ENCODE measurements around the gene MTREX.

The MTREX gene

DNA sequence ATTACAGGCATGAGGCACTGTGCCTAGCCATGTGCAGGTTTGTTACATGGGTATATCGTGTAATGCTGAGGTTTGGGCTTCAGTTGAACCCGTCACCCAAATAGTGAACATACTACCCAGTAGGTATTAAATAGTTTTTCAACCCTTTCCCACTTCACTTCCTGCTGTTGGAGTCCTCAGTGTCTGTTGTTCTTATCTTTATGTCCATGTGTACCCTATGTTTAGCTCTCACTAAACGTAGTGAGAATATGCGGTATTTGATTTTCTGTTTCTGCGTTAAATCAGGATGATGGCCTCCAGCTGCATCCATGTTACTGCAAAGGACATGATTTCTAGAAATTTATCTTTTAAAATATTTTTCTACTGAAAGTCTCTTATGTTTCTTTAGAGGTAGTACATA lies 17.8 kb downstream of the MTREX start:
- peaks cover 73% of the 10 kb centered on the region for H3K79me2 ChIP-seq (ENCODE audit: control insufficient read depth, low read length)
- no peak overlapping the region for H3K4me3 ChIP-seq (ENCODE audit: low read length)
- H3K9me3 ChIP-seq (ENCODE audit: control insufficient read depth, insufficient read depth, low read length), result no peaks in the 10 kb centered on the region
- no peaks in the 10 kb centered on the region for H3K9me2 ChIP-seq (replicated peaks; ENCODE audit: control insufficient read depth, low read length)
- peaks cover 77% of the 10 kb centered on the region for H3K36me3 ChIP-seq (ENCODE audit: control insufficient read depth, low read length)
- H3K4me1 ChIP-seq (ENCODE audit: control insufficient read depth, low read length), result no peaks in the 10 kb centered on the region
- peaks cover 2% of the 10 kb centered on the region; the same call in 1 of the 2 replicates for H4K20me1 ChIP-seq (ENCODE audit: control insufficient read depth, insufficient read depth, low read depth, low read length)
- H3K27ac ChIP-seq (ENCODE audit: low read depth, low read length), result no peak overlapping the region
- H3F3A ChIP-seq (ENCODE audit: control insufficient read depth, insufficient read depth), result peaks cover 21% of the 10 kb centered on the region
- no peak for TF ChIP-seq CTCF (IDR thresholded peaks at IDR 0.05; ENCODE audit: low read depth, low read length, poor library complexity, severe bottlenecking)
- no peak for TF ChIP-seq EZH2phosphoT487 (IDR thresholded peaks at IDR 0.05; ENCODE audit: borderline replicate concordance, low read length)
- no peak overlapping the region for H3K4me2 ChIP-seq (ENCODE audit: low read length)
- H3K27me3 ChIP-seq (ENCODE audit: control insufficient read depth, low read length), result no peaks in the 10 kb centered on the region

DNA sequence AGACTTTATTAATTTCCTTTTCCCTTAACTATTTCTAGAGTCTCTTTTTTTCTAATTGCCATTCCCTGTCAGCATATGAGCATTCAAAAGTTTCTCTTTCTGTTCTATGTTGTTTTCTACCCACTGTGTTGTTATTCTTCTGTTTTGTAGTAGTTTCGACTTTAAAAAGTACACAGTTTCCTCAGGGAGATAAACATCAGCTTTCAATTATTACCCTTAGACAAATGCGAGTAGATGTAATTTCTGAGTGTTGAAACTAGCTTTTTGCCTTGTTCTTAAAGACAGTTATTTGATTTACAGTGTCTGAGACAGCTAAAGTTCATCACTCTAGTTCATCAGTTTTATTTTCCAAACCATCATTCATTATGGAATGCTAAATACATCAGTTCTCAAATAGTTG lies 19.5 kb downstream of the MTREX start:
- Histone ChIP-seq H4K20me1 (ENCODE audit: control insufficient read depth, insufficient read depth, low read depth, low read length) (no peaks in the 10 kb centered on the region), H3K27me3 (ENCODE audit: control insufficient read depth, low read length) (no peaks in the 10 kb centered on the region), H3K9me3 (ENCODE audit: control insufficient read depth, insufficient read depth, low read length) (no peaks in the 10 kb centered on the region), H3K9me2 (replicated peaks; ENCODE audit: control insufficient read depth, low read length) (no peaks in the 10 kb centered on the region), H3K4me1 (ENCODE audit: control insufficient read depth, low read length) (no peaks in the 10 kb centered on the region), H3K27ac (ENCODE audit: low read depth, low read length) (no peak overlapping the region), H3K4me3 (ENCODE audit: low read length) (no peak overlapping the region), H3K79me2 (ENCODE audit: control insufficient read depth, low read length) (peaks cover 72% of the 10 kb centered on the region), H3K4me2 (ENCODE audit: low read length) (no peak overlapping the region), H3F3A (ENCODE audit: control insufficient read depth, insufficient read depth) (peaks cover 13% of the 10 kb centered on the region; the same call in 1 of the 2 replicates), H3K36me3 (ENCODE audit: control insufficient read depth, low read length) (peaks cover 88% of the 10 kb centered on the region)
- no peak for TF ChIP-seq CTCF (IDR thresholded peaks at IDR 0.05; ENCODE audit: low read depth, low read length, poor library complexity, severe bottlenecking)

DNA sequence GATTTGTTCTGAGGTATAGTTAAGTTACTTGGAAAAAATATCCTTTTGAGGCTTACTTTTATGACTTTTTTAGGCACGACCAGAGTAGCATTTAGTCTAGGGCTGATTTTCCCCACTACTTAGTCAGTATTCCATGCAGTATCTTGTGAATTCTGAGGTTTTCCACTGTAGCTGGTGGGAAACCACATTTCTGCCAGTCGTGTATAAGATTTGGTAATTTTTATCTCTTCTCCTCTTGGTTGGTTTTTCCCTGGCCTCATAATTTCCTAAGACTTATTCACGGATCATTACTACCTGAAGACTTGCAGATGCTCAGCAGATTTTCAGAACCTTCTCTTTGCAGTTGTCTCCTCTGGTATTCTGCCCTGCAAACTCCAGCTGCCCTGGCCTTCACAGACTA lies 23.5 kb downstream of the MTREX start:
- no peaks in the 10 kb centered on the region for H4K20me1 ChIP-seq (ENCODE audit: control insufficient read depth, insufficient read depth, low read depth, low read length)
- H3K79me2 ChIP-seq (ENCODE audit: control insufficient read depth, low read length), result peaks cover 79% of the 10 kb centered on the region
- no peak overlapping the region for H3K27ac ChIP-seq (ENCODE audit: low read depth, low read length)
- peaks cover 92% of the 10 kb centered on the region for H3K36me3 ChIP-seq (ENCODE audit: control insufficient read depth, low read length)
- H3K9me3 ChIP-seq (ENCODE audit: control insufficient read depth, insufficient read depth, low read length), result no peaks in the 10 kb centered on the region
- H3K4me1 ChIP-seq (ENCODE audit: control insufficient read depth, low read length), result no peaks in the 10 kb centered on the region
- H3K27me3 ChIP-seq (ENCODE audit: control insufficient read depth, low read length), result no peaks in the 10 kb centered on the region
- TF ChIP-seq CTCF (IDR thresholded peaks at IDR 0.05; ENCODE audit: low read depth, low read length, poor library complexity, severe bottlenecking) (no peak), EZH2phosphoT487 (IDR thresholded peaks at IDR 0.05; ENCODE audit: borderline replicate concordance, low read length) (no peak)
- H3K4me2 ChIP-seq (ENCODE audit: low read length), result no peak overlapping the region
- H3K9me2 ChIP-seq (replicated peaks; ENCODE audit: control insufficient read depth, low read length), result no peaks in the 10 kb centered on the region
- no peaks in the 10 kb centered on the region; the same call in 1 of the 2 replicates for H3F3A ChIP-seq (ENCODE audit: control insufficient read depth, insufficient read depth)
- no peak overlapping the region for H3K4me3 ChIP-seq (ENCODE audit: low read length)

DNA sequence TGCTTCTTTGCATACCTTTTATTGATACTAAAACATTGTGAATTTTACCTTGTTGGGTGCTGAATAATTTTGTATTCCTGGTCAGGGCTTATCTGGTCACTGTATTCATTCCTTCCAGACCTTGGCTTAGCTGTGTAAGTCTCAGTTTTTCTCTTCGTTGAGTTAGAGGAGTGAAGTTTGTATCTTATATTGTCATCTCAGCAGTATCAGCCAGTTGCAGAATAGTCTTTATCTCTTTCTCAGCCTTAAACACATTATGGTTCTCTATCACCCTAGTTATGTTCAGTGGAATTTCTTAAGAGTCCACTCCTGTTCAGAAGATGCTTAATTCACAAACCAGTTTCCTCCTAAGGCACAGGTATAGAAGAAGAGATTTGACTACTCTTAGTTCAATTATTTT lies 25.2 kb downstream of the MTREX start:
- no peaks in the 10 kb centered on the region for H3K27me3 ChIP-seq (ENCODE audit: control insufficient read depth, low read length)
- TF ChIP-seq EZH2phosphoT487 (IDR thresholded peaks at IDR 0.05; ENCODE audit: borderline replicate concordance, low read length), result no peak
- TF ChIP-seq CTCF (IDR thresholded peaks at IDR 0.05; ENCODE audit: low read depth, low read length, poor library complexity, severe bottlenecking), result no peak
- H3F3A ChIP-seq (ENCODE audit: control insufficient read depth, insufficient read depth), result no peaks in the 10 kb centered on the region; the same call in 1 of the 2 replicates
- peaks cover 87% of the 10 kb centered on the region for H3K79me2 ChIP-seq (ENCODE audit: control insufficient read depth, low read length)
- peaks cover 85% of the 10 kb centered on the region for H3K36me3 ChIP-seq (ENCODE audit: control insufficient read depth, low read length)
- no peaks in the 10 kb centered on the region for H4K20me1 ChIP-seq (ENCODE audit: control insufficient read depth, insufficient read depth, low read depth, low read length)
- H3K4me2 ChIP-seq (ENCODE audit: low read length), result no peak overlapping the region
- no peaks in the 10 kb centered on the region for H3K9me2 ChIP-seq (replicated peaks; ENCODE audit: control insufficient read depth, low read length)
- H3K27ac ChIP-seq (ENCODE audit: low read depth, low read length), result no peak overlapping the region
- H3K4me1 ChIP-seq (ENCODE audit: control insufficient read depth, low read length), result no peaks in the 10 kb centered on the region
- H3K4me3 ChIP-seq (ENCODE audit: low read length), result no peak overlapping the region
- H3K9me3 ChIP-seq (ENCODE audit: control insufficient read depth, insufficient read depth, low read length), result no peaks in the 10 kb centered on the region
